HG03571 (cell line): ENCODE measurements around the gene CTDSPL.

Experiments used
- ATAC-seq: cut with Tn5 transposase; IDR thresholded peaks from one replicate; pipeline ENCODE4 v1.9.1; 2021; ENCODE audit not compliant: unreplicated experiment

The CTDSPL gene

DNA sequence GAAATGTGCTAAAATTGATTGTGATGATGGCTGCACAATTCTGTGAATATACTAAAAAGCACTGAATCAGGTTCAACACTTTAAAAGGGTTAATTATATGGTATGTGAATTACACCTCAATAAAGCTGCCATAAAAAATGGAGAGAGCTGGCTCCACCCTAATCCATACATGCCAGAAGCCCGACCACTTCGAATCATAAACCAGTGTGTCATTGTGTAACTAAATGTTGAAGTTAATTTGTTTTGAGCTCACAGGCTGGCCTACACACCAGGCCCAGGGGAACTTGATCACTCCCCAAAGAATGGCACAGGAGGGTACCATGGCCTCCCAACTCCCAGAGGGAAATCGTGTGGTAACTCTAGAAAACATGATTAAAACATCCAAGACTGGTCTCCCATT is 153.8 kb downstream of the CTDSPL start:
- no peak for ATAC-seq

DNA sequence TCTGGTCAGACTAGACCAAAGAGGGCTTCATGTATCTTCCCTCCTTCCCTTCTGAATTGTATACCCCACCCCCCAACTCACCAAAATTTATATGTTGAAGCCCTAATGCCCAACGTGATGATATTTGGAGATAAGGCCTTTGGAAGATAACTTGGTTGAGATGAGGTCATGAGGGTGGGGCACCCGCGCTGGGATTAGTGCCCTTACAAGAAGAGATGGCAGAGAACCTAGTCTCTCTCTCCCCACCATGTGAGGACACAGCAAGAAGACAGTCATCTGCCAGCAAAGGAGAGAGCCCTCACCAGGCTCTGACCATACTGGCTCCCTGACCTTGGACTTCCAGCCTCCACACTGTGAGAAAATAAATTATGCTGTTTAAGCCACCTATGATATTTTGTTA is 154.3 kb downstream of the CTDSPL start:
- ATAC-seq, result no peak

DNA sequence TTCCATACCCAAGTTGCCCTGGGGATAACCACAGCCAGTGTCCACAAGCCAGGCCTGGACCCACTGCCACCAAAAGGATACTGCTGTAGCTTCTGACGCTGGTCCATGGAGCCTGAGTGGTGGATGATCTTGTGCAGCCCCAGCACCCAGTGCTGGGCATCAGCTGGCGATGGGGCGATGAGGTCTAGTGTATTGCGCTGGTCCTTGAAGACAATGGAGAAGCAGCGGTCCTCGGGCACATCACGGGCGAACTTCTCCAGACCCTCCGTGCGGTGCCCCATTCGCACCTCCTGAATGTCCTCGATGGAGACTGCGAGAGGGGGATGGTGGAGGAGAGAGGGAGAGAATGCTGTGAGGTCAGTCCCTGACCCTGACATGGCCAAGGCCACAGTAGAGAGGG is 154.7 kb downstream of the CTDSPL start:
- no peak for ATAC-seq

DNA sequence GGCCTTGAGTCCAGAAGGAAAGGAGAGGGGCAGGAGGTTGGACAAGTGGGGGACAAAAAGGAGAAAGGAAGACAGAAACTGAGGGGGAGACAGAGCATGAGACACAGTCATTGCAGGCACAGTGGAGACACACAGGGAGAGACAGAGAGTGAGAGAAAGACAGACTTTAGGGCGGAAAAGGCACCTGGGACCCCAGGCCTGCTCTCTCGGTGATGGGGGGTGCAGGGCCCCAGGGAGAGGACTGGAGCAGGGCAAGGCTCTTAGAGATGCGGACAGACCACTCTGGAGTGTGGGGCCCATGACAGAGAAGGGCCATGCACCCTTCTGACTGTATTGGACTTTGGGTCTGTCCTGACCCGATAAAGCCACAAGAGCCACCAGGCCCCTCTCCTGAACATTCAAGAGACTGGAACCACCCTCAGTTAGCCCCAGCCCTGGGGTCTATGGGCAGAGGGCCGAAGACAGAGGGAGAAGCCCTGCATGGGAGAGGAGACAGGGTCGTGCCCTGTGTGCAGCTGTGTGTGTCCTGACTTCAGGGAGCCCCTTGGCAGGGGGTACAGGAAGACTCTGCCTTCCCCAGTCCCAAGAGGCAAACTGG is 155.3 kb downstream of the CTDSPL start:
- no peak for ATAC-seq

DNA sequence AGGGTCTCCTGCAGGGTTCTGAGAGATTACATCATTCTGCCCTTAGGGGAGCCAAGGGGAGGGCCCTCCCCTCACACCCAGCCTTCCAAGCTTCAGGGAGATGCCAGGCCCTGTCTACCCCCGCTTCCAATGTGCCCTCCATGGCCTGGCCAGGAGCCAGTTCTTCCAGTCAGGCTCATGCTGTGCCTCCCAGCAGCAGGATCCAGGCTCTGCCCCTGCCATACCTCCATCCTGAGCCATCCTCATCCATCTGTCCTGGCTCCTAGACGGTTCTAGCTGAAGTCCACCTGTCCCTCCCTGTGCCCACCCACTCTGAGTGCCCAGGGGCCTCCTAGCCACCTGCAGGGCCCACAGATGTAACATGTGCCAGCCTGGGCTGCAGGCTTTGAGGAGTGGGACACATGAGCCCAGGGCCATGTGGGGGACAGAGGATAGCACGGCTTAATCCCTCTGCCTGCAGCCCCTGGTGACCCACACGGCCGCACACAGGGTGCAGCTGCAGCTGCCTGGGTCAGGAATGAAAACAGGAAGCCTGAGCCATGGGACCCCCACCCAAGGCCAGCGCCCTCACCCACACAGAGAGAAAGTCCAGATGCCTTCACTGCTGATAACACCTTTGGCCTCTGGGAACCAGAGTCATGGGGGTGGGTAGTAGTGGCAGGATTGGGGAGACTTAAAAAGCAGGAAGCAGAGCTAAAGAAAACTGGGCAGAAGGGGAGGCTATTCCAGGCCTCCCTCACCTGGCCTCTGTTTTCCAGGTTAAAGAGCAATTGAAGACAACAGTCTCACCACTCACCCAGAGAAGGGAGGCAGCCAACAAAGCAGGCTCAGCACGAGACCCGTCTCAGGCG is 156.0 kb downstream of the CTDSPL start:
- ATAC-seq, result no peak

DNA sequence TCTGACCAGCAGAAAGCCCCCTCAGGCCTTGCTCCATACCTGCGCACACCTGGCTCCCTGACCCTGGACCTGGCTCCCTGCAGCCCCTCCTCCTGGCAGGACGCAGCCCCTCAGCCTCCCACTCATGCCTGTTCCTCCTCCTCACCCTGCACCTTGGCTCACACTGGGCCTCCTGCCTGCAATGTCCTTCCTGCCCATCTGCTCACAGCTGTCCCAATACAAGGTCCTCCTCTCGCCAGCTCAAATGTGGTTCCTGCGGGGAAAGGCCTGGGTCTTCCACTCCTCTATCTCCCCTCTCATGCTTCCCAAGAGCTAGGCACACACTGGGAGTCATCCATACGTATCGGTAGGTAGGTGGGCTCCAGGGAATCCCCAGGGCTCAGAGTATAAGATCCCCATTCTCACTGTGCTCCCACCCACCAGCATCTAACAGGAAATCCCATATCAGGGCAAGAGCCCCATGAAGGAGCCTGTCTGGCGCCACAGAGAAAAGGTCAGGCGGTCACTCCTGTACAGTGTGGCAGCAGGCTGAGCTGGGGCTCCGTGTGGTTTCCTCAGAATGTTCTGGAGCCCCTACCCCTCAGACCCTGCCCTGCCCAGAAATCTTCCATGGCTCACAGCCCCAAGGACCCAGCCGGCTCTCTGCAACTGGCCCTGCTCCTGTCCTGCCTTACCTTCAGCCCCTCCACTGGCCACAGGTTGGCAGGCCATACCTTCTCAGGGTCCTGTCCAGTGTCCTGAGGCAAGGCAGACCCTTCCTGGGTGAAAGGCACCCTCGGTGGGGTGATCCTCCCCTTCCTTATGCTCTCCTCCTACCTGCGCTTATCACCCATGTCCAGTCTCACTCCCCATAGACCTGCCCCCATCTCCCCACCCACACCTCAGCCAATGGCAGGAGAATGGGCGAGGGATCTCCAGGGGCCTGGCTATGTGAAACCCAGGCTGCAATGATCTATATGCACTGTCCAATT is 156.9 kb downstream of the CTDSPL start:
- no peak for ATAC-seq

DNA sequence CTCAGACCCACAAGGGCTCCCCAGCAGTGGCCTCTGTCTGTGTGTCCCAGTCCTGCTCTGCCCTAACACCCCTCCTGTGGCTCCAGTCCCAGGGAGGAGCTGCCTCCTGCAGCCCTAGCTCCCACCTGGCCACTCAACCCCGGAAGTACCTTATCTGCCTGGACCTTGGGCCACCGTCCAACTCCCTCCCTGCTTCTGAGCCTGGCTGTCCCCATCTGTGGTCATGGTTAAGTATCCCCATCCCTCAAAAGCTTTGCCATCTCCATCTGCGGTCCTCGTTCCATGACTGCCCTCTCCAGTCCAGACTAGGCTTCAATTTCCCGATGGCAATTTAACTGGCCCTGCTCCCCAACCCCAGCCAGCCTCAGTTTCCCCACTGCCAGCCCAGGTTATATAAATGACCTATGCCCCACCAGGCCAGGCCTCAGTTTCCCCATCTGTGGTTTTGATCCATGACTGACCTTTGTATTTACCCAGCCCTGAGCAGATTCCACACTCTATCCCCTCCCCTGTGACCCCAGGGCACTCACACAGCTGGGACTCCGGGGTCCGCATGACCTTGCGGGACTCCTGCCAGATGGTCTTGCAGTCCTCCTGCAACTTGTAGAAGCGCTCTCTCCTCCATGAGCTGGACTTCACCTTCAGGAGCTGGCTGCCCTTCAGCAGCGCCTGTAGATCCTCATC is 158.1 kb downstream of the CTDSPL start:
- no peak for ATAC-seq

DNA sequence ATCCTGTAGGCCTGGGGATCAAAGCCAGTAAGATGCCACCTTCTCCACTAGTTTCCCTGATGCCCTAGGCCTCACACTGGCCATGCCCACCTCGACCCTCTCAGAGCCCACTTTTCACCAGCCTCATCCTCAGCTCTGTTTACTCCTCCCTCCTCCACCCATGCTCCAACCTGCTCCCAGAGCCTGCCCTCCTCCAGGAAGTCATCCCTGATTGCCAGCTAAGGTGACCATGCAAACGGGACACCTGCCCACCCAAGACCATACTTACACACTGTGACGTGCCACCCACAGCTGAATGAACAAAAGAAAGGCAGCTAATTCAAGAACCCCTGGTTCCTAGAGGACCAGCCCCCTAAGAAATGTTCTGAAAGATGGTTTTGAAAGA is 158.7 kb downstream of the CTDSPL start:
- no peak for ATAC-seq

DNA sequence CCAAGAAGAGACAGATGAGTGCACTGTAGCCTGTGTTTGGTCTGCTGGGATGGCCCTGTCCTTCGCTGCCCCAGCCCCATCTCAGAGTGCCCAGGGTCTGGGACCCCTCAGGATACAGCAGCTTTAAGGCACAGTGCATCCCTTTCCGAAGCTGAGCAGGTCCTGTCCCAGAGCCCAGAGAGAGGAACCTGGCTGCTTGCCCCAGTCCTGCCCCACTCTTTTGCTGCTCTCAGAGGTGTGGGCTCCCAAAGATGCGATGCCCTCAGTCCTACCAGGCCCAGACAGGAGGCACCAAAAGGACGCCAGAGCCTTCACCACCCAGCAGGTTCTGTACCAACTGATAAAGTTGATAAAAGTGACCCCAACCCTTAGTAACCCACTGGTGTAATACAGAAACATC is 159.5 kb downstream of the CTDSPL start:
- ATAC-seq, result no peak

DNA sequence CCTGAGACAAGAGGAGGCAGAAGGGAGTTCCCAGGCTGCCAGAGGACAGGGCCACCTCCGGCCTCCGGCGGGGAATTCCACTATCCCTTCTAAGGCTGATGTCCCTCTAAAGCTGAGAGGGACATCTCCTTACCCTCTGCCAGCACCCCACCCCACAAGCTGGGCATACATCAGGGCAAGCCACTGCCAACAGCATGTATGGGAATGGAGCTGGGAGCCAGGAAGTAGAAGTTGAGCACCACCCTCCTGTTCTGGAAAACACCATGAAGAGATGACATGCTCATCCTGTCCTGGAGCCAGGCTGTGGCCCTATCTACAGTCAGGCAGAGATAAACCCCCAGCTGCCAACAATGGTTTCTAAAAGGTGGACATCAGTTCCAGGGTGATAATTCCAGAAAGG is 160.6 kb downstream of the CTDSPL start:
- no peak for ATAC-seq

DNA sequence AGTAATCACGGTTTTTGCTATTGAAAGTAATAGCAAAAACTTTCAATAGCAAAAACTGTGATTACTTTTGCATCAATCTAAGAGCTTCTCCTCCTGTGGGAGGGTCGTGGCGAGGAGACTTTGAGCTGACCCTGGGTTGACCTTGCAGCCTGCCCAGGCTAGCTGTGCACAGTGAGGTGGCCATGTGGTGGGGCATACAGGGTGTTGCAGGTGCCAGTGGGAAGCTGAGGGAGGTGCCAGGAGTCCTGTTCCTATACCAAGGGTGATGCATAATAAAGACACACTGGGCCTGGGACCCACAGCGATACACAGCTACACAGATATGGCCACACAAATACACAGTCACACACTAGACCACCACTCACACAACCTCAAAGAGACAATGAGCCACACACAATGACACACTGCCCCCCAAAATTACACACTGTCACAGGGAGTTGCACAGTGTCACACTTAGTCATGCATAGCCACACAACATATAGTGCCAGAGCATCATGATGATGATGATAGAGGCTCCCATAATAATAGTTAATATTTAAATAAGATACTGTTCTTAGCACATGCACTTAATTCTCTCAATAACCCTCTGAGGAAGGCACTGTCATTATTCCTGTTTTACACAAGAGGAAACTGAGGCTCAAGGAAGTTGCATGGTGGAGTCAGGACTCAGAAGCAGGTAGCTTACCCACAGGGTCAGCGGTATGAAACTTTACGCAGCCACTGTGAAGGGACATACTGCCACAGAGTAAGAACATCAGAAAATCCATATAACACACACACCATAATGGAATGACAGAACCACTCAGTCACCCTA is 161.4 kb downstream of the CTDSPL start:
- ATAC-seq, result no peak

DNA sequence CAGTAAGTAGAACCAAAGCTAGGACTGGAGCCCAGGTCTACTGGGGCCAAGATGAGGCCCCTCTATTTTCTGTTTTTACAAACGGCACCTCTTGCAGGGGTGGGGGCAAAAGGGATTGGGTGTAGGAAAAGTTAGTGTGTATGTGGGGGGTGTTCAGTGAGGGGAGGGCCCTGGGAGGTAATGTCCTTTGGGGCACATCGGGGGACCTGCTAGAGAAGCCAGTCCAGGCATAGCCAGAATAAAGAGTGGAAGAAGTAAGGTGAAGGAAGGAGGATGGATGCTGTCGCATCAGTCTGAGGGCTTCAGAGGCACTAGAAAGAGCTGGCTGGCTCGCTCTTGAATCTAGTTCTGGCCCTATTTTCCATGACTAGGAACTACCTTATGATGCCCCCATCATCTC is 165.2 kb downstream of the CTDSPL start:
- no peak for ATAC-seq

DNA sequence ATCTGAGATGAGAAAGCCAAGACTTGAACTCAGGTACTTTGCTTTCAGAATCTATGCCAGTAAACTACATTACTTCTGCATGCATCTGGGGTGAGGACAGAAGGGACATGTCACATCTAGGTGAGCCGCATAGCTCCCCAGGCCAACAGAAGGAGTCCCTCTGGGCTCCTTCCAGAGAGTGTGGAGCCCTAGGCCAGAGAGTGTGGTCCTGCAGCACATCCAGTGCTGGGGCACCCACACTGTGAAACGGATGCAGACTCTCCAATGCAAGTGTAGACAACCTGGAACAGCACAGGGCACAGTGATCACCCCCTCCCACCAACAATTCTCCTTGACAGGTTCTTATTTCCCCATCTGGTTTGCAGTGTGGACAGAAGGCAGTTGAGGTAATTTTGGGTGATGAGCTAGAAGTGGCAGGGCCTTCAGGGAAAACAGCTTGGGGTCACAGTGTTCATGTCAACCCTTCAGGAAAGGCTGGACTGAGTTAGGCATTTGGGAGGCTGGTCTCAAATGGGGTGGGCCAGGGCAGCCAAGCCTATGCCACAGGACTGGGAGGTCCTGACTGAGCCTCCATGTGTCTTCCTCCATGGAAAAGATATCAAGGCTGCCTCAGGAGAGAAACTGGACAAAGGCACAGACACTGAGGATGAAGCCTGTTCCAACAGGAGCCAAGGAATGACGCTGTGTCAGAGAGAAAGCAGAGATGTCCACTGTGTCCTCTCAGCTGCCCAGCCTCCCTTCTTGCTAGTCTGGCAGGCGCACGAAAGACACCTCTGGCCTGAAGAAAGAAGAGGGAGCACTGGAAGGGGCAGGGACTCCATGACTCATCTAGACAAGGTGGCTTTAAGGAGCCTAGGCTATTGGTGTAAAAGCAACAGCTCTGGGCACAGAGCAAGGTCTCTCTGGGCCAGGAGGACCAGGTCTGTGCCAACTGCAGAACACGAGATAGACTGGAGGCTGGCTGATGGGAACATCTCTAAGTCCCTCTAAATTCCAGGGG is 166.1 kb downstream of the CTDSPL start:
- ATAC-seq, result no peak

DNA sequence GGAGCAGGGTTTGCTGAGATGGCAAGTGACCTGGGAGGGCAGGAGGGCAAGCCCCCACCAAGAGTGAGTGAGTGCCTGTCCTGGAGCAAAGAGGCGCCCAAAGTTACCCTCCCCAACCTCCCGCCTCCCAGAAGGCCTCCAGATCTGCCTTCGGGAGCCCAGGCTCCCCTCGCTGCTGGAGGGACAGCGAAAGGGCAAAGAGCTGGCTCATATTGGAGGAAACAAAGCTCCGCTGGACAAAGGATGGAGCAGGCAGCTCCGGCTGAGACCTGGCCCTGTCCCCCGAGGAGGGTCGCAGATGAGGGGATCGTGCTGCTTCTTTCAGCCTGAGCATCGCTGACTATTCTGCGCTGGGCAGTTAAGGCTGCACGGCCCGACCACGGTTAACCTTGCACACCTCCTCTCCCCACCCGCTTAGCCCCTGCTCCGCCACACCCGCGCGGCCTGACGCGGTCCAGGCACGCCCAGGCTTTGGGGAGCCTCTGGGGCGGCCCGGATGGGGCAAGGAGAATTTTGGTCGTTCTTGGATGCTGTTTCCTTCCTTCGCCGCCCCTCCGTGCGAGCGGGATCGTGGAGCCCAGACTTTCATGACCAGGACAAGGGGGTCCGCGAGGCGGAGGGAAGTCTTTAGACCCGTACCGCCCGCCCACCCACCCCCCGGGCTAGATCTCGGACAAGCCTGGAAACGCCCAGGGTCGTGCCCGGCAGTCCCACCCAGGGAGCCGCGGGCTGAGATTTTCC is 167.1 kb downstream of the CTDSPL start:
- ATAC-seq, result no peak

DNA sequence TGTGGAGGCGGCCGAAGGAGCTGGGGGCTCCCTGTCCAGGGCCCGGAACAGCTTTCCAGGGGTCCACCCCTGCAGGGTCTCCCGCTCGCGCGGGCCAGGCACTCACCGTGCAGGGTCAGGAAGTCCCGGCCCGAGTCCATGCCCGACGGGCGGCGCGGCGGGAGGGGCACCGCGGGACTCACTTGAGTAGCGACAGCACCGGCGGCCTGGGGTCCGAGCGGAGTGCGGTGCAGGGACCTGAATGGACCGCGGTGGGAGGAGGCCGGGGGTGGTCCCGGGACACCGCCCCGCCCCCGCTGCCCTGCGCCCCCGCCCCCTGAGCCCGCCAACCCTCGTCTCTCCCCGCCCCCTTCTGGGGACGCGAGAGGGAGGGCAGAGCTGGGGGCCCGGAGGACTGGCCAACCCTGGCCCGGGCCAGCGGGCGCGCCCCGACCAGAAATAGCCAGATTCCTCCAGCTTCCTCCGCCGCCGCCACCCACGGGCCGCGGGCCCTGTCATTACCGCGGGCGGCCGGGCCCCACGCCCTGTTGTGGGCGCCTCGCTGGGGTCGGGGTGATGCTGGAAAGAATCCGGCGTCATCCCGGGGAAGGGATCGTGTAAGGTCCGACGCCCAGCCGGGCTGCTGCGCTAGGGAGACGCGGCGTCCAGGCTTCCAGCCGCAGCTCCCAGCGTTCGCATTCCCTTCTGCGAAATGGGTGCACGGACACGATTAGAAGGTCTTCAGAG is 167.9 kb downstream of the CTDSPL start, which contains the start of gene PLCD1:
Gene PLCD1 (minus strand): TSS at position 243 of the 726 bp plus-strand sequence. CDS start 103 bp downstream, at position 140.
- no peak for ATAC-seq

DNA sequence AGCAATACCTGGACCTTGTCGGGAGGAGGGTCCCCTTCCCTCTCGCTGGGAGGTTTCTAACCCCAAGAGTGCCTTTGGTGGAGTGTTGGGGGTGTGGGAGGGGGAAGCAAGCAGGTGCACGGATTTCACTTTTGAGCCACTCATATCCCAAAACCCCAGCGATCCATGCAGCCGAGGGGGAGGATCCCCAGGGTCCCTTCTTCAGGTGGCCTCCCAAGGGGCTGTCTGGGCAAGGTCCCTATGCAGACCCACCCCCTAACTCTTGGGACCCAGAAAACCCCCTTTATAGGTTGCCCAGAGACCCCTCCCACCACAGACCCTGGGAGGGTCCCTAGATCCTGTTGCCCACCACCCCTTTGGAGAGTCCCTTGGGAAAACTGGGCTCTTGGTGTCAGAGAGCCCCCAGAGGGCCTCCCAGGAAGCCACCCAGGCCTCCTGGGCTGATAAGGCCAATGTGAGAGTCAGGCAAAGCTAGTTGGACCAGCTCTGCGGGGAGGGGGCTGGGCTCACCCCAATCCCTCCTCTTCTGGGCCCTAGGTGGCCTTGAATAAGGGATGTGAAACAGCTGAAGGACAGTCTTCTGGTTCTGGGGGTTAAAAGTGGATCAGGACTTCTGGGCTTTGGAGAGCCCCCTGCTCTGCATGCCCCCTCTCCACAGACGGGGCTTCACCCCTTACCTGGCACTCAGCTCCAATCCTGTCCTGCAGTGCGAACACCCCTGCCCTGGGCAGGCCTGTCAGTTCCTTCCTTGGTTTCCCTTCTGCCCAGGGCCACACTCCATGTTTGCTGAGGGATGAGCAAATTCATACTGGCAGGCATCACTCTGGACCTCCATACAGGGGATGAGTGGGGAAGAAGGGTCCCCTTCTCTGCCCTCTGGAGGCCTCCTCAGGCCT is 168.7 kb downstream of the CTDSPL start:
- ATAC-seq, result no peak
